OCI-LY1 (cell line): ENCODE measurements around the gene PTS.

Source experiments
- H2AFZ ChIP-seq: fragments of 200-600 bp; sonication (generic), shearing (Covaris generic); 2 replicates; pipeline ENCODE4 v1.6.0; 2014; ENCODE audit warnings: antibody characterized with exemption, mild to moderate bottlenecking, low read length
- H3F3A ChIP-seq: fragments of 200-600 bp; sonication (generic), shearing (Covaris generic); 2 replicates; pipeline ENCODE4 v1.6.0; 2014; ENCODE audit warnings: mild to moderate bottlenecking, antibody characterized with exemption, low read length, moderate library complexity; ENCODE audit not compliant: insufficient read depth
- H3K27ac ChIP-seq: fragments of 200-600 bp; sonication (generic); 2 replicates; pipeline ENCODE4 v1.5.1; 2014; ENCODE audit warnings: low read length, mixed run types, mild to moderate bottlenecking, low read depth; ENCODE audit not compliant: poor library complexity, severe bottlenecking
- H3K27me3 ChIP-seq: fragments of 200-600 bp; sonication (generic); 2 replicates; pipeline ENCODE4 v1.6.0; 2014; ENCODE audit warnings: antibody characterized with exemption, mild to moderate bottlenecking, low read length, moderate library complexity; ENCODE audit not compliant: insufficient read depth
- H3K36me3 ChIP-seq: fragments of 200-600 bp; sonication (generic); 2 replicates; pipeline ENCODE4 v1.6.1; 2014; ENCODE audit warnings: mild to moderate bottlenecking, antibody characterized with exemption, low read length, moderate library complexity, mixed read lengths; ENCODE audit not compliant: insufficient read depth
- H3K4me1 ChIP-seq: fragments of 200-600 bp; sonication (generic); 2 replicates; pipeline ENCODE4 v1.5.1; 2014; ENCODE audit warnings: mild to moderate bottlenecking, low read length, moderate library complexity; ENCODE audit not compliant: insufficient read depth, severe bottlenecking
- H3K4me2 ChIP-seq: fragments of 200-600 bp; sonication (generic), shearing (Covaris generic); 2 replicates; pipeline ENCODE4 v1.6.1; 2014; ENCODE audit warnings: low read length
- H3K4me3 ChIP-seq: fragments of 200-600 bp; sonication (generic); 2 replicates; pipeline ENCODE4 v1.5.1; 2014; ENCODE audit warnings: low read length, low read depth, mild to moderate bottlenecking, mixed read lengths; ENCODE audit not compliant: poor library complexity, severe bottlenecking
- H3K79me2 ChIP-seq: fragments of 200-600 bp; shearing (Covaris generic); 2 replicates; pipeline ENCODE4 v1.6.1; 2016; ENCODE audit warnings: mixed run types, low read length, mixed read lengths; ENCODE audit not compliant: insufficient read depth
- H3K9ac ChIP-seq: fragments of 200-600 bp; sonication (generic), shearing (Covaris generic); 2 replicates; pipeline ENCODE4 v1.6.1; 2014; ENCODE audit warnings: mild to moderate bottlenecking, low read length, mixed read lengths
- H3K9me2 ChIP-seq: fragments of 200-600 bp; sonication (generic), shearing (Covaris generic); 2 replicates; pipeline ENCODE4 v1.6.1; 2014; ENCODE audit warnings: low read depth, mild to moderate bottlenecking, low read length, mixed read lengths
- H3K9me3 ChIP-seq: fragments of 200-600 bp; shearing (Covaris generic); 2 replicates; pipeline ENCODE4 v1.6.1; 2014; ENCODE audit warnings: low read length, mixed read lengths
- H4K20me1 ChIP-seq: fragments of 200-600 bp; sonication (generic), shearing (Covaris generic); 2 replicates; pipeline ENCODE4 v1.6.0; 2016; ENCODE audit warnings: mild to moderate bottlenecking, low read length; ENCODE audit not compliant: insufficient read depth
- CTCF ChIP-seq: fragments of 200-600 bp; sonication (generic), shearing (Covaris generic); IDR thresholded peaks from 2 replicates; pipeline ENCODE4 v1.5.1; 2017; ENCODE audit warnings: mild to moderate bottlenecking, antibody characterized with exemption, low read length, moderate library complexity, mixed read lengths
- EZH2 ChIP-seq: fragments of 200-600 bp; sonication (generic), shearing (Covaris generic); IDR thresholded peaks from 2 replicates; pipeline ENCODE4 v1.8.0; 2017; ENCODE audit warnings: borderline replicate concordance, mixed run types, mild to moderate bottlenecking, antibody characterized with exemption, low read length, moderate library complexity, mixed read lengths

Gene PTS

GRCh38 chr11:112226062-112226830 is at the start of gene PTS:
Gene PTS (plus strand): TSS chr11:112226428. CDS start chr11:112226444, 16 bp downstream.
- H2AFZ ChIP-seq = 0 out of 2 replicates have a peak within 1 kb of the TSS, but pooled peaks have one; percentile 10
- H3K4me2 ChIP-seq = peak within 1 kb of the TSS; percentile 83
- no peaks in the 10 kb centered on the region for H4K20me1 ChIP-seq
- peaks cover 14% of the 10 kb centered on the region for H3K79me2 ChIP-seq
- peaks cover 17% of the 10 kb centered on the region for H3K4me1 ChIP-seq
- H3K27ac ChIP-seq = peak within 1 kb of the TSS; percentile 41
- no peaks in the 10 kb centered on the region for H3K27me3 ChIP-seq
- H3K4me3 ChIP-seq = peak within 1 kb of the TSS; percentile 71
- H3K9ac ChIP-seq = peak within 1 kb of the TSS; percentile 83
- H3K9me2 ChIP-seq = no peaks in the 10 kb centered on the region
- H3F3A ChIP-seq = no peaks in the 10 kb centered on the region
- TF ChIP-seq EZH2 (no peak), CTCF (no peak)
- H3K9me3 ChIP-seq = no peaks in the 10 kb centered on the region
- H3K36me3 ChIP-seq = peaks cover 29% of the 10 kb centered on the region; the same call in 1 of the 2 replicates

- Histone ChIP-seq H3K9ac (no peak overlapping the region), H2AFZ (no peak overlapping the region), H3K27me3 (no peaks in the 10 kb centered on the region), H3K9me2 (no peaks in the 10 kb centered on the region), H3K4me1 (peaks cover 8% of the 10 kb centered on the region), H3K4me2 (no peak overlapping the region), H3K36me3 (no peaks in the 10 kb centered on the region), H3K79me2 (no peaks in the 10 kb centered on the region), H4K20me1 (no peaks in the 10 kb centered on the region), H3K27ac (no peak overlapping the region), H3K4me3 (no peak overlapping the region), H3F3A (no peaks in the 10 kb centered on the region), H3K9me3 (no peaks in the 10 kb centered on the region)
- TF ChIP-seq EZH2 (no peak), CTCF (no peak)
Measured at GRCh38 chr11:112177589-112177988, 48.6 kb upstream of the PTS start.

- Histone ChIP-seq H3K4me3 (no peak overlapping the region), H3F3A (no peaks in the 10 kb centered on the region), H3K79me2 (no peaks in the 10 kb centered on the region), H3K9ac (no peak overlapping the region), H4K20me1 (no peaks in the 10 kb centered on the region), H3K27ac (no peak overlapping the region), H3K4me2 (no peak overlapping the region), H3K4me1 (peaks cover 8% of the 10 kb centered on the region), H2AFZ (no peak overlapping the region), H3K36me3 (no peaks in the 10 kb centered on the region), H3K9me2 (no peaks in the 10 kb centered on the region), H3K27me3 (no peaks in the 10 kb centered on the region), H3K9me3 (no peaks in the 10 kb centered on the region)
- TF ChIP-seq EZH2 = no peak
- TF ChIP-seq CTCF = no peak
Measured at GRCh38 chr11:112178428-112178827, 47.8 kb upstream of the PTS start.
